Left lung (tissue), 10 donors: ENCODE results near the gene MRAP. TPM values are rescaled to one million over a fixed set of nuclear protein-coding genes. Genes with fewer than 3 reads are reported as not detected.

Experiments
- ATAC-seq: fragments of 200-7000 bp; cut with Tn5 transposase; one replicate; pipeline ENCODE4 v1.9.1; 2020; ENCODE audit warnings: moderate library complexity
- DNase-seq, 4 donors: peaks; one replicate each; pipeline ENCODE4 v3.0.0-alpha.2; 2013 to 2020
- H3K27ac ChIP-seq, 2 donors: fragments of 200-600 bp; sonication (generic) in 1 of 2; one replicate each; pipeline versions ENCODE4 v1.5.0 to v1.8.0; 2020 to 2021
- H3K27me3 ChIP-seq, 2 donors: fragments of 200-600 bp; sonication (generic) in 1 of 2; one replicate each; pipeline versions ENCODE4 v1.5.0 to v1.8.0; 2020 to 2021
- H3K36me3 ChIP-seq, 2 donors: fragments of 200-600 bp; sonication (generic) in 1 of 2; one replicate each; pipeline versions ENCODE4 v1.5.0 to v1.8.0; 2020 to 2021
- H3K4me1 ChIP-seq, 2 donors: fragments of 200-600 bp; one replicate each; pipeline ENCODE4 v1.8.0; 2021
- H3K4me3 ChIP-seq, 2 donors: fragments of 200-600 bp; sonication (generic) in 1 of 2; one replicate each; pipeline versions ENCODE4 v1.5.0 to v1.8.0; 2020 to 2021; ENCODE audit warnings: mild to moderate bottlenecking in 1 of 2
- H3K9me3 ChIP-seq, 2 donors: fragments of 200-600 bp; sonication (generic) in 1 of 2; one replicate each; pipeline versions ENCODE4 v1.5.0 to v1.8.0; 2020 to 2021
- intact Hi-C, 2 donors: fragments of 100-400 bp; cut with DNase I; formaldehyde crosslinking; loops; one replicate each; pipeline versions ENCODE4 v1.11.2 to v1.14.2; 2022
- polyA plus RNA-seq, 6 donors: library from polyadenylated mRNA; unstranded; fragments of 120-200 nt; gene quantifications; one replicate each; pipeline ENCODE4 v1.2.1, GENCODE V29; 2013; ENCODE audit not compliant: insufficient read length in 6 of 6
- total RNA-seq, 2 donors: library from RNA; stranded (reverse); fragmentation: NEBNext Ultra II Directional; extraction: Animal tissue kit (Norgen Biotek cat#: 25700); gene quantifications; one replicate each; pipeline ENCODE4 v1.2.1, GENCODE V29; 2021
- TF ChIP-seq, protein P1 (sequence below), 2 donors: fragments of 200-600 bp; sonication (generic) in 1 of 2; IDR thresholded peaks; one replicate each; pipeline versions ENCODE4 v1.5.0 to v1.8.0; 2021; ENCODE audit warnings: antibody characterized with exemption in 2 of 2
- donor health status: DM: no; HTN: yes; CAD: no.
- donor health status: DM: no; HTN: no; CAD: no.

Gene MRAP
- total and polyA plus RNA-seq, 8 donors = 0.29 to 0.69 (median 0.38) TPM; not detected in 2

- Histone ChIP-seq H3K4me3 (no peak overlapping the region), H3K27me3 (no peaks in the 10 kb centered on the region), H3K9me3 (peaks cover 0 to 14% of the 10 kb centered on the region in 2 donors), H3K4me1 (no peaks in the 10 kb centered on the region), H3K27ac (no peak overlapping the region), H3K36me3 (peaks cover 0 to 100% of the 10 kb centered on the region in 2 donors)
- intact Hi-C loops = no loop called here
- DNase-seq = no peak
- peak; percentile 6 for ATAC-seq
- TF ChIP-seq, protein P1, sequence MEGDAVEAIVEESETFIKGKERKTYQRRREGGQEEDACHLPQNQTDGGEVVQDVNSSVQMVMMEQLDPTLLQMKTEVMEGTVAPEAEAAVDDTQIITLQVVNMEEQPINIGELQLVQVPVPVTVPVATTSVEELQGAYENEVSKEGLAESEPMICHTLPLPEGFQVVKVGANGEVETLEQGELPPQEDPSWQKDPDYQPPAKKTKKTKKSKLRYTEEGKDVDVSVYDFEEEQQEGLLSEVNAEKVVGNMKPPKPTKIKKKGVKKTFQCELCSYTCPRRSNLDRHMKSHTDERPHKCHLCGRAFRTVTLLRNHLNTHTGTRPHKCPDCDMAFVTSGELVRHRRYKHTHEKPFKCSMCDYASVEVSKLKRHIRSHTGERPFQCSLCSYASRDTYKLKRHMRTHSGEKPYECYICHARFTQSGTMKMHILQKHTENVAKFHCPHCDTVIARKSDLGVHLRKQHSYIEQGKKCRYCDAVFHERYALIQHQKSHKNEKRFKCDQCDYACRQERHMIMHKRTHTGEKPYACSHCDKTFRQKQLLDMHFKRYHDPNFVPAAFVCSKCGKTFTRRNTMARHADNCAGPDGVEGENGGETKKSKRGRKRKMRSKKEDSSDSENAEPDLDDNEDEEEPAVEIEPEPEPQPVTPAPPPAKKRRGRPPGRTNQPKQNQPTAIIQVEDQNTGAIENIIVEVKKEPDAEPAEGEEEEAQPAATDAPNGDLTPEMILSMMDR (IDR thresholded peaks at IDR 0.05) = no peak
Observed at GRCh38 chr21:32347977-32348376, 49.3 kb downstream of the MRAP start.

DNA sequence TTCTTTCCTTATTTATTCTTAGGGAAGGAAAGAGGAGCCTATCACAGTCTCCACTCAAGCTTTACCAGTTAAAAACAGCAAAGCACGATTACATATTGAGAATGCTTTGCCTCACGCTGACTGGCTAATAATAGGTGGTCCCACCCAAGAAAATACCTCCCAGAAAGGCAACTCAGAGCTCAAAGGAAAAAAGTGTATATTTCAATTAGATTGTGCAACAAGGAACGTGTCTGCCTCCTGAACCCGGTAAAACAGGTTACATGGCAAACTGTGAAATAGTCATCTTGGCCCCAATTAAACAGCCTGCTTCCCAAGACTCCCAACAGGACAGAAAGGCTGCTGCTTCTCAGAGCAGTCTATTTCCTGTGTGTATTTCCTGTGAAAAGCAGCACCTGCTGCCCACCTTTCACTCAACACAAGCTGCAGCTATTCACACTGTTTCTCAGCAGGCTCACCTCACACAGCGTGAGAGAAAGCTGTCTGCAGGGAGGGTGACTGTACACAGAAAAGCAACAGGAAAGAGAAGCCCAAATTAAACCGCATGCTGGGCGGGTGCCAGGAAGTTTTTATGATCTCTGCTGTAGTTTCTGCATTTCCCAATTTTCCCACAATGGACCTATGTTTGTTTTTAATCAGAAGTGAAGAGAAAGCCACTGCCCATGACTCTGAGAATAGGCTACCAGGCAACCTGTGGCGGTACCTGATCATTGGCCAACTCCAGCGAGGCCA lies 50.1 kb downstream of the MRAP start:
- Histone ChIP-seq H3K36me3 (peaks cover 0 to 100% of the 10 kb centered on the region in 2 donors), H3K4me3 (no peak overlapping the region), H3K27me3 (no peaks in the 10 kb centered on the region), H3K9me3 (peaks cover 0 to 14% of the 10 kb centered on the region in 2 donors), H3K4me1 (no peaks in the 10 kb centered on the region), H3K27ac (no peak overlapping the region)
- TF ChIP-seq, protein P1 (IDR thresholded peaks at IDR 0.05) = no peak
- DNase-seq = peak in 2 of 4 donors; percentile 13 to 58
- intact Hi-C loops = no loop called here
- peak; percentile 53 for ATAC-seq

GRCh38 chr21:32349333-32349944 lies 50.8 kb downstream of the MRAP start:
- no peak overlapping the region for H3K4me3 ChIP-seq
- no peaks in the 10 kb centered on the region for H3K4me1 ChIP-seq
- no peaks in the 10 kb centered on the region for H3K27me3 ChIP-seq
- no peak for DNase-seq
- no peak for ATAC-seq
- no peak overlapping the region for H3K27ac ChIP-seq
- intact Hi-C loops = no loop called here
- H3K36me3 ChIP-seq = peaks cover 4 to 100% of the 10 kb centered on the region in 2 donors
- TF ChIP-seq, protein P1 (IDR thresholded peaks at IDR 0.05) = no peak
- peaks cover 0 to 7% of the 10 kb centered on the region in 2 donors for H3K9me3 ChIP-seq

- TF ChIP-seq, protein P1 (IDR thresholded peaks at IDR 0.05) = no peak
- no peaks in the 10 kb centered on the region for H3K27me3 ChIP-seq
- H3K4me1 ChIP-seq = no peaks in the 10 kb centered on the region
- H3K36me3 ChIP-seq = peaks cover 4 to 100% of the 10 kb centered on the region in 2 donors
- no peak for ATAC-seq
- peaks cover 0 to 2% of the 10 kb centered on the region in 2 donors for H3K9me3 ChIP-seq
- no peak overlapping the region for H3K4me3 ChIP-seq
- intact Hi-C loops = no loop called here
- DNase-seq = no peak
- no peak overlapping the region for H3K27ac ChIP-seq
Observed at GRCh38 chr21:32350211-32350980, 51.7 kb downstream of the MRAP start.

- Histone ChIP-seq H3K9me3 (no peaks in the 10 kb centered on the region), H3K27me3 (no peaks in the 10 kb centered on the region), H3K27ac (no peak overlapping the region), H3K4me1 (no peaks in the 10 kb centered on the region), H3K4me3 (no peak overlapping the region), H3K36me3 (peaks cover 4 to 100% of the 10 kb centered on the region in 2 donors)
- TF ChIP-seq, protein P1 (IDR thresholded peaks at IDR 0.05) = no peak
- no peak for DNase-seq
- ATAC-seq = no peak
- intact Hi-C loops = no loop called here
Observed at GRCh38 chr21:32350981-32351380, 52.3 kb downstream of the MRAP start.
